ENCODE data around the gene UGT1A10. TPM values are rescaled to one million over a fixed set of nuclear protein-coding genes. Genes with fewer than 3 reads are reported as not detected.

The UGT1A10 gene
- polyA plus RNA-seq, 1 donor from 2014 or later: not detected

- Histone ChIP-seq H3K27ac (ENCODE audit: low read length) (no peak overlapping the region), H3K9me3 (ENCODE audit: low read length) (peaks cover 3% of the 10 kb centered on the region), H3K36me3 (ENCODE audit: insufficient read depth, low read length) (no peaks in the 10 kb centered on the region)
These were observed 136.3 kb downstream of the UGT1A10 start for GRCh38 chr2:233772583-233772982.

GRCh38 chr2:233773854-233774253 is 137.6 kb downstream of the UGT1A10 start:
- Histone ChIP-seq H3K79me2 (replicated peaks; ENCODE audit: insufficient read depth, low read length) (no peaks in the 10 kb centered on the region), H3K27me3 (ENCODE audit: insufficient read depth, low read depth, low read length) (no peaks in the 10 kb centered on the region)

More at GRCh38 chr2:233772583-233772982, 136.3 kb downstream of the UGT1A10 start:
- Histone ChIP-seq H3K9me2 (ENCODE audit: insufficient read depth, low read length) (no peaks in the 10 kb centered on the region), H3K9ac (ENCODE audit: low read length) (no peak overlapping the region), H3K4me2 (ENCODE audit: low read length) (no peak overlapping the region), H2AFZ (ENCODE audit: low read depth, low read length) (no peak overlapping the region), H3F3A (ENCODE audit: insufficient read depth, low read length, poor library complexity, severe bottlenecking) (no peaks in the 10 kb centered on the region), H3K4me3 (ENCODE audit: low read length) (no peak overlapping the region), H3K79me2 (replicated peaks; ENCODE audit: insufficient read depth, low read length) (no peaks in the 10 kb centered on the region), H4K20me1 (ENCODE audit: insufficient read depth) (no peaks in the 10 kb centered on the region), H3K27me3 (ENCODE audit: insufficient read depth, low read depth, low read length) (no peaks in the 10 kb centered on the region)
- TF ChIP-seq TAF1 (IDR thresholded peaks at IDR 0.05; ENCODE audit: low read depth): no peak

More at GRCh38 chr2:233773854-233774253, 137.6 kb downstream of the UGT1A10 start:
- Histone ChIP-seq H3K4me2 (ENCODE audit: low read length) (no peak overlapping the region), H3K9ac (ENCODE audit: low read length) (no peak overlapping the region), H4K20me1 (ENCODE audit: insufficient read depth) (no peaks in the 10 kb centered on the region), H3K9me2 (ENCODE audit: insufficient read depth, low read length) (no peaks in the 10 kb centered on the region), H3K27ac (ENCODE audit: low read length) (no peak overlapping the region), H2AFZ (ENCODE audit: low read depth, low read length) (no peak overlapping the region), H3F3A (ENCODE audit: insufficient read depth, low read length, poor library complexity, severe bottlenecking) (no peaks in the 10 kb centered on the region), H3K4me3 (ENCODE audit: low read length) (no peak overlapping the region), H3K9me3 (ENCODE audit: low read length) (peaks cover 3% of the 10 kb centered on the region), H3K36me3 (ENCODE audit: insufficient read depth, low read length) (no peaks in the 10 kb centered on the region)
- TF ChIP-seq EZH2 (IDR thresholded peaks at IDR 0.05; ENCODE audit: borderline replicate concordance, insufficient read depth, low read length, poor library complexity, severe bottlenecking) (no peak), MXI1 (conservative IDR thresholded peaks at IDR 0.05; ENCODE audit: poor library complexity, severe bottlenecking) (no peak), POLR2AphosphoS5 (IDR thresholded peaks at IDR 0.05) (no peak), REST (IDR thresholded peaks at IDR 0.05; ENCODE audit: borderline replicate concordance) (no peak), TAF1 (IDR thresholded peaks at IDR 0.05; ENCODE audit: low read depth) (no peak), SMC3 (conservative IDR thresholded peaks at IDR 0.05; ENCODE audit: poor library complexity) (no peak), CTCF (IDR thresholded peaks at IDR 0.05; ENCODE audit: poor library complexity, severe bottlenecking) (no peak), EP300 (conservative IDR thresholded peaks at IDR 0.05; ENCODE audit: poor library complexity, severe bottlenecking) (no peak), RAD21 (conservative IDR thresholded peaks at IDR 0.05) (no peak)

All from neural cell (in vitro differentiated cells).